Neural progenitor cell (in vitro differentiated cells): ENCODE results near the gene ANKRD6.

Source experiments
- CTCF ChIP-seq: fragments of 200-600 bp; sonication (generic); IDR thresholded peaks from 2 replicates; pipeline ENCODE4 v1.5.1; 2017; ENCODE audit warnings: antibody characterized with exemption, mild to moderate bottlenecking
- EZH2phosphoT487 ChIP-seq: fragments of 200-600 bp; sonication (generic); IDR thresholded peaks from 2 replicates; pipeline ENCODE4 v1.6.1; 2017; ENCODE audit warnings: antibody characterized with exemption

- no peak for TF ChIP-seq CTCF
- TF ChIP-seq EZH2phosphoT487 = no peak
Measured at GRCh38 chr6:89655122-89655521, 222.2 kb downstream of the ANKRD6 start.
